ENCODE measurements around the gene FNTB. TPM values are rescaled to one million over a fixed set of nuclear protein-coding genes. Genes with fewer than 3 reads are reported as not detected.

Gene FNTB
- total and polyA plus RNA-seq, 9 of the 15 experiments (the other 6 are each of a cell fraction or from before 2014, with no cell fraction given): 6.9 to 23.2 (median 12.2) TPM

GRCh38 chr14:65102441-65103149, 115.9 kb downstream of the FNTB start, which contains the start of gene MAX (continued):
- TF ChIP-seq CREB3L1 (IDR thresholded peaks at IDR 0.05; ENCODE audit: borderline replicate concordance, low read depth) (peak; percentile 78; the same call in 1 of the 2 replicates), STAT5B (CRISPR knock-in tag; IDR thresholded peaks at IDR 0.05) (no peak), ELF4 (CRISPR knock-in tag; IDR thresholded peaks at IDR 0.05) (0 out of 2 replicates have a peak, but pooled peaks have one; percentile 30), PATZ1 (CRISPR knock-in tag; IDR thresholded peaks at IDR 0.05; ENCODE audit: borderline replicate concordance) (no peak), ZNF263 (CRISPR knock-in tag; IDR thresholded peaks at IDR 0.05; ENCODE audit: borderline replicate concordance) (no peak), HDAC1 (IDR thresholded peaks at IDR 0.05) (peak in 1 of 2 experiments; percentile 83; a peak in 2 of 4 replicates), ZNF518B (CRISPR knock-in tag; IDR thresholded peaks at IDR 0.05) (no peak), FOXO4 (CRISPR knock-in tag; IDR thresholded peaks at IDR 0.05) (no peak), TBP (optimal IDR thresholded peaks at IDR 0.05; ENCODE audit: low read depth, low read length) (peak; percentile 39), KDM5B (IDR thresholded peaks at IDR 0.05; ENCODE audit: insufficient replicate concordance, low read depth, low read length) (no peak), ZNF561 (CRISPR knock-in tag; conservative IDR thresholded peaks at IDR 0.05) (no peak), ZNF184 (CRISPR knock-in tag; IDR thresholded peaks at IDR 0.05) (no peak), AFF1 (IDR thresholded peaks at IDR 0.05; ENCODE audit: low read depth in 1 of 2, partially characterized antibody in 2 of 2) (peak in 1 of 2 experiments; percentile 96)

All from K562 (cell line).